Testis (tissue), 3 donors: ENCODE data around the gene OST4. TPM values are rescaled to one million over a fixed set of nuclear protein-coding genes. Genes with fewer than 3 reads are reported as not detected.

Experiments
- DNase-seq: peaks from one replicate; pipeline ENCODE4 v3.0.0-alpha.2; 2019
- H3K27ac ChIP-seq, 2 donors: fragments of 200-600 bp; sonication (generic); one replicate each; pipeline ENCODE4 v1.5.1; 2019
- H3K27me3 ChIP-seq: fragments of 200-600 bp; sonication (generic); one replicate; pipeline ENCODE4 v1.5.1; 2019
- H3K36me3 ChIP-seq: fragments of 200-600 bp; sonication (generic); one replicate; pipeline ENCODE4 v1.5.1; 2017; ENCODE audit warnings: low read depth; ENCODE audit errors: missing control alignments
- H3K4me1 ChIP-seq: fragments of 200-600 bp; sonication (generic); one replicate; pipeline ENCODE4 v1.5.1; 2019
- H3K4me3 ChIP-seq, 2 donors: fragments of 200-600 bp; sonication (generic); one replicate each; pipeline ENCODE4 v1.5.1; 2017 to 2019
- H3K9me3 ChIP-seq: fragments of 200-600 bp; sonication (generic); one replicate; pipeline ENCODE4 v1.5.1; 2017
- CTCF ChIP-seq, 3 experiments: fragments of 450-650 bp in 2 of 3; fragments of 200-600 bp in 1 of 3; sonication (generic) in 1 of 3; IDR thresholded peaks; one replicate each; pipeline ENCODE4 v1.5.1; 2016 to 2019; ENCODE audit warnings: antibody characterized with exemption in 3 of 3, mild to moderate bottlenecking in 2 of 3, moderate library complexity in 1 of 3
- POLR2A ChIP-seq: fragments of 450-650 bp; IDR thresholded peaks from one replicate; pipeline ENCODE4 v1.6.1; 2017; ENCODE audit warnings: antibody characterized with exemption, mild to moderate bottlenecking, moderate library complexity
- WGBS, 2 donors: methylation state at CpG; one replicate each; pipeline ENCODE4 v1.1.5; 2018; 5-methylcytosine and 5-hydroxymethylcytosine counted together
- intact Hi-C: fragments of 100-400 bp; cut with DNase I; formaldehyde crosslinking; loops from one replicate; pipeline ENCODE4 v1.15.1; 2023; ENCODE audit warnings: low total_unique reads
- polyA plus RNA-seq: library from polyadenylated mRNA; stranded (reverse); fragments of 350-450 nt; fragmentation: Illumina TruSeq; extraction: RNeasy Lipid Tissue Mini Kit (QIAGEN cat#74804); gene quantifications from one replicate; pipeline ENCODE4 v1.2.3, GENCODE V29; 2014; ENCODE audit warnings: low read depth, low replicate concordance; ENCODE audit not compliant: insufficient read depth
- total RNA-seq, 2 donors: library from RNA; depleted of rRNA; stranded (reverse); fragments of >200 nt; gene quantifications; one replicate each; pipeline ENCODE4 v1.2.3, GENCODE V29; 2016

The OST4 gene
- total and polyA plus RNA-seq, 3 donors from 2014 or later = 220 to 297 (median 262) TPM

GRCh38 chr2:27086090-27086723, 14.8 kb upstream of the OST4 start:
- Histone ChIP-seq H3K9me3 (no peaks in the 10 kb centered on the region), H3K27ac (peak overlapping the region; percentile 65 to 95), H3K36me3 (no peaks in the 10 kb centered on the region), H3K4me3 (peak overlapping the region; percentile 72 to 74), H3K4me1 (peaks cover 6% of the 10 kb centered on the region), H3K27me3 (no peaks in the 10 kb centered on the region)
- intact Hi-C loops = loop anchor here (5.0 to 10.0 kb wide), 2 partner anchors 124 to 129 kb away; partner anchors contain the start of genes ATRAID, CAD and SLC5A6
- no peak for TF ChIP-seq POLR2A
- peak; percentile 96 to 99 (median 97) for TF ChIP-seq CTCF (IDR thresholded peaks at IDR 0.05)
- 2% methylated on average over 64 of the region's 81 CpGs; no CpG with 5 or more reads in 1 of the 2 donors for WGBS, 2 donors
- DNase-seq = peak; percentile 95

DNA sequence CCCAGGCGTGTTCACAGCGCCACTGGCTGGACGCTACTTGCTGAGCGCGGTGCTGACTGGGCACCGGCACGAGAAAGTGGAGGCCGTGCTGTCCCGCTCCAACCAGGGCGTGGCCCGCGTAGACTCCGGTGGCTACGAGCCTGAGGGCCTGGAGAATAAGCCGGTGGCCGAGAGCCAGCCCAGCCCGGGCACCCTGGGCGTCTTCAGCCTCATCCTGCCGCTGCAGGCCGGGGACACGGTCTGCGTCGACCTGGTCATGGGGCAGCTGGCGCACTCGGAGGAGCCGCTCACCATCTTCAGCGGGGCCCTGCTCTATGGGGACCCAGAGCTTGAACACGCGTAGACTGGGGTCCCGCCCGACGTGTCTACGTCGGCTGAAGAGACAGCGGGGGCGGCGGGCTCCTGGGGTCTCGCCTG, 14.2 kb upstream of the OST4 start:
- peaks cover 6% of the 10 kb centered on the region for H3K4me1 ChIP-seq

GRCh38 chr2:27085062-27085672, 13.7 kb upstream of the OST4 start:
- no peak for DNase-seq
- intact Hi-C loops = loop anchor here (5.0 to 10.0 kb wide), 2 partner anchors 123 to 130 kb away; partner anchors contain the start of genes ATRAID, CAD and SLC5A6
- no peak for TF ChIP-seq POLR2A
- no peak for TF ChIP-seq CTCF (IDR thresholded peaks at IDR 0.05)
- H3K27ac ChIP-seq = peak overlapping the region; percentile 65 to 95
- peak overlapping the region; percentile 72 to 74 for H3K4me3 ChIP-seq
- no peaks in the 10 kb centered on the region for H3K36me3 ChIP-seq
- peaks cover 6% of the 10 kb centered on the region for H3K4me1 ChIP-seq
- 42 to 46% methylated on average over 7 to 10 of the region's 10 CpGs for WGBS, 2 donors
- no peaks in the 10 kb centered on the region for H3K27me3 ChIP-seq
- H3K9me3 ChIP-seq = no peaks in the 10 kb centered on the region

More for the DNA sequence above, 14.2 kb upstream of the OST4 start:
- intact Hi-C loops = loop anchor here (5.0 to 10.0 kb wide), 2 partner anchors 123 to 129 kb away; partner anchors contain the start of genes ATRAID, CAD and SLC5A6
- Histone ChIP-seq H3K27ac (peak overlapping the region; percentile 65 to 95), H3K4me3 (peak overlapping the region; percentile 72 to 74), H3K9me3 (no peaks in the 10 kb centered on the region), H3K36me3 (no peaks in the 10 kb centered on the region), H3K27me3 (no peaks in the 10 kb centered on the region)
- TF ChIP-seq CTCF (IDR thresholded peaks at IDR 0.05) (peak in 1 of 3 experiments; percentile 28), POLR2A (no peak)
- DNase-seq = peak; percentile 88
- WGBS, 2 donors = 0 to 15% methylated on average over 14 to 15 of the region's 38 CpGs

DNA sequence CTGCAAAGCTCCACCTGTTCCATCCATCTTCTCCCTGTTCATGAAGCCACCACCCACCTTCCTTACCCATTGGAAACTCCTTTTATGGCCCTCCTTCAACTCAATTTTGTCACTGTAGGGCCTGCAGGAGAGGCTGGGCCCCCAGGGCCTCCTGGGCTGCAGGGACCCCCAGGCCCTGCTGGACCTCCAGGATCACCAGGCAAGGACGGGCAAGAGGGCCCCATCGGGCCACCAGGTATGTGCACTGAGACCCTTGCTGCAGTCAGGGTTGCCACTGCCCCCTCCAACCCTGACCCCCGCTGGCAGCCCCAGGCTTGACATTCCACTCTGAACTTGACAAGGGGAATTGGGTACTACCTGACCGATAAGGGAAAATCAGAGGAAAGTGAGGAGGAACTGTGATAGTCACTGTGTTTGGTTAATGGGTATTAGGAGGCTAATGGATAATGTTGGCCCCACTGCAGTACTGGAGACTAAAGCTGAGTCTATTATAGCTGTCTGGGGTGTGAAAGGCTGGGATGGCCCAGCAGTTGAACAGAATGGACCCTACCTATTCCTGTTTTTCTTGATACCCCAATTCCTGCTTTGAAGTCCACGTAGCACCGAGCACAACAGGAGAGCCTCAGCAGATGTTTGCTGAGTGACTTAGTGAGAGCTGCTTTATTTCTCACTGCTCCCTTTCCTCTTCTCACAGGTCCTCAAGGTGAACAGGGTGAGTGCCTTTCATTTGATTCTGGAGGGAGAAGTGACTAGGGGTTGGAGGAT, 13.0 kb upstream of the OST4 start:
- Histone ChIP-seq H3K36me3 (no peaks in the 10 kb centered on the region), H3K27ac (no peak overlapping the region), H3K9me3 (no peaks in the 10 kb centered on the region), H3K27me3 (no peaks in the 10 kb centered on the region), H3K4me3 (no peak overlapping the region), H3K4me1 (peaks cover 6% of the 10 kb centered on the region)
- intact Hi-C loops = loop anchor here (5.0 to 10.0 kb wide), 2 partner anchors 122 to 130 kb away; partner anchors contain the start of genes ATRAID, CAD and SLC5A6
- no peak for DNase-seq
- WGBS, 2 donors = 76 to 100% methylated on average over 5 to 6 of the region's 6 CpGs
- TF ChIP-seq CTCF (IDR thresholded peaks at IDR 0.05) (no peak), POLR2A (no peak)
